CD4-positive, alpha-beta T cell (primary cell): ENCODE results near the gene CDC42EP4. TPM values are rescaled to one million over a fixed set of nuclear protein-coding genes. Genes with fewer than 3 reads are reported as not detected.

ENCODE experiments used
- ATAC-seq: fragments of 200-7000 bp; cut with Tn5 transposase; one replicate; pipeline ENCODE4 v1.10.0; 2022; ENCODE audit warnings: mild to moderate bottlenecking; ENCODE audit not compliant: poor library complexity
- CTCF ChIA-PET: fragments of 350-600 bp; sonication (Branson Sonifier 250); formaldehyde crosslinking; loops from one replicate; lab custom pipeline; 2021; ENCODE audit warnings: antibody characterized with exemption, inconsistent platforms; lab: Charles Lee
- POLR2A ChIA-PET: fragments of 350-600 bp; sonication (Branson Sonifier 250); formaldehyde crosslinking; loops from one replicate; lab custom pipeline; 2021; ENCODE audit warnings: antibody characterized with exemption, inconsistent platforms; lab: Charles Lee
- DNase-seq, 14 experiments: peaks; one replicate each; pipeline ENCODE4 v3.0.0-alpha.2; 2013 to 2020; ENCODE audit warnings: mixed read lengths in 2 of 14
- H3K27ac ChIP-seq, 2 donors: one replicate each; pipeline versions ENCODE4 v1.5.1 to v1.7.0; 2013; ENCODE audit warnings: low read length in 2 of 2, low read depth in 1 of 2, mild to moderate bottlenecking in 1 of 2
- H3K27me3 ChIP-seq, 2 experiments: 1 replicate in 1 of 2; 2 replicates in 1 of 2; pipeline versions ENCODE4 v1.6.1 to v1.7.0; 2013; ENCODE audit warnings: low read length in 2 of 2, control low read depth in 1 of 2, mild to moderate bottlenecking in 1 of 2, moderate library complexity in 1 of 2; ENCODE audit not compliant: insufficient read depth in 2 of 2, control insufficient read depth in 1 of 2
- H3K36me3 ChIP-seq: one replicate; pipeline ENCODE4 v1.6.1; 2013; ENCODE audit warnings: low read length, control low read depth; ENCODE audit not compliant: insufficient read depth
- H3K4me1 ChIP-seq: one replicate; pipeline ENCODE4 v1.6.1; 2013; ENCODE audit warnings: low read length, control low read depth; ENCODE audit not compliant: insufficient read depth
- H3K4me3 ChIP-seq: one replicate; pipeline ENCODE4 v1.5.1; 2013; ENCODE audit warnings: mild to moderate bottlenecking, low read length, moderate library complexity
- H3K9me3 ChIP-seq, 2 experiments: 1 replicate in 1 of 2; 2 replicates in 1 of 2; pipeline versions ENCODE4 v1.6.1 to v1.7.0; 2013; ENCODE audit warnings: low read length in 2 of 2, mild to moderate bottlenecking in 2 of 2, control low read depth in 1 of 2, moderate library complexity in 1 of 2; ENCODE audit not compliant: control insufficient read depth in 1 of 2, insufficient read depth in 1 of 2
- H3K27ac Mint-ChIP-seq: one replicate; pipeline ENCODE4 v1.8.0; 2020; ENCODE audit warnings: mixed read lengths
- H3K27me3 Mint-ChIP-seq: one replicate; pipeline ENCODE4 v1.8.0; 2021; ENCODE audit warnings: mixed read lengths
- H3K36me3 Mint-ChIP-seq: one replicate; pipeline ENCODE4 v1.8.0; 2021; ENCODE audit warnings: low read depth, mixed read lengths
- H3K4me1 Mint-ChIP-seq: one replicate; pipeline ENCODE4 v1.8.0; 2021; ENCODE audit warnings: low read depth, mixed read lengths
- H3K4me3 Mint-ChIP-seq: one replicate; pipeline ENCODE4 v1.8.0; 2020; ENCODE audit warnings: mild to moderate bottlenecking, mixed read lengths
- H3K9me3 Mint-ChIP-seq: one replicate; pipeline ENCODE4 v1.8.0; 2020; ENCODE audit warnings: mixed read lengths
- CTCF ChIP-seq: fragments of 200-600 bp; IDR thresholded peaks from one replicate; pipeline ENCODE4 v1.8.0; 2022; ENCODE audit warnings: antibody characterized with exemption, mild to moderate bottlenecking
- intact Hi-C, 2 experiments: fragments of 100-400 bp; cut with DNase I in 1 of 2; cut with micrococcal nuclease in 1 of 2; formaldehyde crosslinking; loops; one replicate each; pipeline versions ENCODE4 v1.15.1 to v1.9.0; 2023 to 2025; cut with DNase I, micrococcal nuclease
- total RNA-seq, 174 experiments: library from RNA in 2 of 174; stranded (reverse) in 2 of 174; gene quantifications; one replicate each; pipeline ENCODE4 v1.2.3 and lab custom pipeline; 2021 to 2026

CDC42EP4 gene
- total RNA-seq, 2 experiments from 2014 or later, result 2.9 to 3.5 TPM

- CTCF ChIA-PET, result no interaction called here
- H3K9me3 ChIP-seq, result no peaks in the 10 kb centered on the region
- Mint-ChIP-seq H3K27me3 (no peaks in the 10 kb centered on the region), H3K9me3 (no peaks in the 10 kb centered on the region), H3K27ac (no peak overlapping the region), H3K4me3 (no peak overlapping the region), H3K36me3 (no peaks in the 10 kb centered on the region), H3K4me1 (no peaks in the 10 kb centered on the region)
- DNase-seq, result no peak
- H3K4me1 ChIP-seq, result no peaks in the 10 kb centered on the region
- no peaks in the 10 kb centered on the region for H3K27me3 ChIP-seq
- POLR2A ChIA-PET, result no interaction called here
- no peaks in the 10 kb centered on the region for H3K36me3 ChIP-seq
- ATAC-seq, result no peak
- intact Hi-C loops, result no loop called here
- no peak overlapping the region for H3K4me3 ChIP-seq
- no peak overlapping the region for H3K27ac ChIP-seq
- no peak for TF ChIP-seq CTCF
These were observed 32.1 kb upstream of the CDC42EP4 start for GRCh38 chr17:73343739-73344454.

DNA sequence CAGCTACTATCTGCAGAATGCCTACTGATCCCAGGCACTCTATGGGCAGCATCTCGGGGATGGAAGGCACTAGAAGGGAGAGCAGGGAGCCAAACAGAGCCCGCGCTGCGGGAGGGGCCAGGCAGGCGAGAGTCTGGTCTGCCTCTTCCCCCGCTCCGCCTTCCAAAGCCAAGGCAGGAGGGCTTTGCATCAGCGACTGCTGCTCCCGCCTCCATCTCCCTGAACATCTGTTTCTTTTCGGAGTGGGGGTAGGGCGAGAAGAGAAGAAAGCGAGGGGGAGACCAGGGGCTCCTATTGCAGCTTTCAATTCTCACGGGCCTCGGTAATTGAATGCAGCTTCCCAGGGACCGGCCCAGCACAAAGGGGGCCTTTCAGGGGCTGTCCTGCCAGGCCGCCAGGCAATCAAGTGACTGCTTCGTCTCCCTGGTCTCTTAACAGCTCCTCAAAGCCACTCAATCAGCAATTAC is 31.4 kb upstream of the CDC42EP4 start:
- CTCF ChIA-PET, result no interaction called here
- no peaks in the 10 kb centered on the region for H3K9me3 Mint-ChIP-seq
- POLR2A ChIA-PET, result no interaction called here

GRCh38 chr17:73342541-73343167 is 30.9 kb upstream of the CDC42EP4 start:
- no peak overlapping the region for H3K27ac ChIP-seq
- DNase-seq, result no peak
- H3K27me3 Mint-ChIP-seq, result no peaks in the 10 kb centered on the region
- no peaks in the 10 kb centered on the region for H3K9me3 ChIP-seq
- H3K4me1 Mint-ChIP-seq, result no peaks in the 10 kb centered on the region
- ChIA-PET POLR2A (interaction anchor here (0.6 kb wide), 1 partner anchor 13 kb away, joined by 3 read pairs; no protein-coding TSS in a partner anchor), CTCF (no interaction called here)
- H3K9me3 Mint-ChIP-seq, result no peaks in the 10 kb centered on the region
- H3K4me3 Mint-ChIP-seq, result no peak overlapping the region
- no peaks in the 10 kb centered on the region for H3K27me3 ChIP-seq
- no peak for TF ChIP-seq CTCF
- H3K36me3 ChIP-seq, result no peaks in the 10 kb centered on the region
- H3K4me3 ChIP-seq, result no peak overlapping the region
- H3K27ac Mint-ChIP-seq, result no peak overlapping the region
- intact Hi-C loops, result no loop called here
- no peak for ATAC-seq
- no peaks in the 10 kb centered on the region for H3K4me1 ChIP-seq
- no peaks in the 10 kb centered on the region for H3K36me3 Mint-ChIP-seq

More for the DNA sequence above, 31.4 kb upstream of the CDC42EP4 start:
- no peak overlapping the region for H3K27ac ChIP-seq
- Mint-ChIP-seq H3K27me3 (no peaks in the 10 kb centered on the region), H3K27ac (no peak overlapping the region), H3K4me3 (no peak overlapping the region), H3K4me1 (no peaks in the 10 kb centered on the region), H3K36me3 (no peaks in the 10 kb centered on the region)
- H3K4me3 ChIP-seq, result no peak overlapping the region
- H3K4me1 ChIP-seq, result no peaks in the 10 kb centered on the region
- no peaks in the 10 kb centered on the region for H3K9me3 ChIP-seq
- TF ChIP-seq CTCF, result no peak
- DNase-seq (no peak), ATAC-seq (no peak)
- intact Hi-C loops, result no loop called here
- no peaks in the 10 kb centered on the region for H3K36me3 ChIP-seq
- H3K27me3 ChIP-seq, result no peaks in the 10 kb centered on the region
